MM.1S (cell line): ENCODE results near the gene WSB2.

Experiments used
- DNase-seq: peaks from one replicate; pipeline ENCODE4 v3.0.0-alpha.2; 2015
- H2AFZ ChIP-seq: fragments of 300-600 bp; sonication (generic); 2 replicates; pipeline ENCODE4 v1.6.0; 2016; ENCODE audit warnings: antibody characterized with exemption, low read length
- H3F3A ChIP-seq: fragments of 300-600 bp; sonication (generic); 2 replicates; pipeline ENCODE4 v1.6.1; 2016; ENCODE audit warnings: mild to moderate bottlenecking, antibody characterized with exemption, low read length, moderate library complexity, mixed read lengths; ENCODE audit not compliant: insufficient read depth
- H3K27ac ChIP-seq: fragments of 300-600 bp; sonication (generic); 2 replicates; pipeline ENCODE4 v1.5.1; 2016; ENCODE audit warnings: mild to moderate bottlenecking, low read length
- H3K27me3 ChIP-seq: fragments of 300-600 bp; sonication (generic); replicated peaks from 2 replicates; pipeline ENCODE4 v1.6.0; 2016; ENCODE audit warnings: low read length; ENCODE audit not compliant: insufficient read depth
- H3K36me3 ChIP-seq: fragments of 300-600 bp; sonication (generic); replicated peaks from 2 replicates; pipeline ENCODE4 v1.6.1; 2016; ENCODE audit warnings: mild to moderate bottlenecking, low read length, mixed read lengths; ENCODE audit not compliant: insufficient read depth
- H3K4me1 ChIP-seq: fragments of 300-600 bp; sonication (generic); 2 replicates; pipeline ENCODE4 v1.6.1; 2016; ENCODE audit warnings: low read length, mixed read lengths
- H3K4me2 ChIP-seq: fragments of 300-600 bp; sonication (generic); 2 replicates; pipeline ENCODE4 v1.6.0; 2016; ENCODE audit warnings: low read depth, low read length
- H3K4me3 ChIP-seq: fragments of 300-600 bp; sonication (generic); 2 replicates; pipeline ENCODE4 v1.5.1; 2016; ENCODE audit warnings: low read length, mixed read lengths
- H3K79me2 ChIP-seq: fragments of 300-600 bp; sonication (generic); 2 replicates; pipeline ENCODE4 v1.6.1; 2016; ENCODE audit warnings: mixed run types, low read length, mixed read lengths
- H3K9ac ChIP-seq: fragments of 300-600 bp; sonication (generic); 2 replicates; pipeline ENCODE4 v1.6.1; 2016; ENCODE audit warnings: low read length, mixed read lengths
- H3K9me2 ChIP-seq: fragments of 300-600 bp; sonication (generic); replicated peaks from 2 replicates; pipeline ENCODE4 v1.6.1; 2016; ENCODE audit warnings: mild to moderate bottlenecking, low read length, mixed read lengths; ENCODE audit not compliant: insufficient read depth
- H3K9me3 ChIP-seq: fragments of 300-600 bp; sonication (generic); replicated peaks from 2 replicates; pipeline ENCODE4 v1.6.1; 2016; ENCODE audit warnings: mild to moderate bottlenecking, low read length, mixed read lengths; ENCODE audit not compliant: insufficient read depth
- H4K20me1 ChIP-seq: fragments of 300-600 bp; sonication (generic); 2 replicates; pipeline ENCODE4 v1.6.1; 2016; ENCODE audit warnings: mild to moderate bottlenecking, low read length, moderate library complexity, mixed read lengths; ENCODE audit not compliant: insufficient read depth
- CTCF ChIP-seq: fragments of 300-600 bp; sonication (generic); IDR thresholded peaks from 2 replicates; pipeline ENCODE4 v1.5.1; 2016; ENCODE audit warnings: antibody characterized with exemption, low read length, mixed read lengths
- EZH2 ChIP-seq: fragments of 300-600 bp; sonication (generic); optimal IDR thresholded peaks from 2 replicates; pipeline ENCODE3; 2017; ENCODE audit warnings: low read depth, mild to moderate bottlenecking, antibody characterized with exemption, low read length, mixed read lengths
- EZH2phosphoT487 ChIP-seq: fragments of 300-600 bp; sonication (generic); IDR thresholded peaks from 2 replicates; pipeline ENCODE4 v1.6.1; 2018; ENCODE audit warnings: antibody characterized with exemption, low read length

Gene WSB2

GRCh38 chr12:118098911-118099671 is 38.1 kb upstream of the WSB2 start:
- no peaks in the 10 kb centered on the region for H3K79me2 ChIP-seq
- H3K4me3 ChIP-seq, result no peak overlapping the region
- H4K20me1 ChIP-seq, result no peaks in the 10 kb centered on the region
- H3K9me3 ChIP-seq, result no peaks in the 10 kb centered on the region
- DNase-seq, result no peak
- H2AFZ ChIP-seq, result no peak overlapping the region
- no peak for TF ChIP-seq EZH2phosphoT487
- TF ChIP-seq EZH2, result no peak
- no peak for TF ChIP-seq CTCF
- no peak overlapping the region for H3K4me2 ChIP-seq
- H3K9ac ChIP-seq, result no peak overlapping the region
- no peaks in the 10 kb centered on the region for H3K4me1 ChIP-seq
- no peaks in the 10 kb centered on the region for H3F3A ChIP-seq
- H3K27me3 ChIP-seq, result 0 out of 2 replicates have a peak, but pooled peaks cover 4% of the 10 kb centered on the region
- H3K36me3 ChIP-seq, result no peaks in the 10 kb centered on the region
- no peaks in the 10 kb centered on the region for H3K9me2 ChIP-seq
- no peak overlapping the region for H3K27ac ChIP-seq

GRCh38 chr12:118098401-118098800 is 37.4 kb upstream of the WSB2 start:
- DNase-seq, result no peak

GRCh38 chr12:118094039-118094438 is 33.1 kb upstream of the WSB2 start:
- Histone ChIP-seq H3K27me3 (no peaks in the 10 kb centered on the region), H3F3A (no peaks in the 10 kb centered on the region), H3K27ac (no peak overlapping the region), H3K4me1 (no peaks in the 10 kb centered on the region), H3K36me3 (no peaks in the 10 kb centered on the region), H3K79me2 (no peaks in the 10 kb centered on the region), H3K9ac (no peak overlapping the region), H3K4me3 (no peak overlapping the region), H4K20me1 (no peaks in the 10 kb centered on the region), H3K4me2 (no peak overlapping the region), H2AFZ (no peak overlapping the region), H3K9me2 (no peaks in the 10 kb centered on the region), H3K9me3 (no peaks in the 10 kb centered on the region)
- no peak for DNase-seq
- no peak for TF ChIP-seq EZH2phosphoT487
- no peak for TF ChIP-seq CTCF
- TF ChIP-seq EZH2, result no peak

More at GRCh38 chr12:118098401-118098800, 37.4 kb upstream of the WSB2 start:
- no peak overlapping the region for H3K9ac ChIP-seq
- no peak overlapping the region for H2AFZ ChIP-seq
- H3K9me2 ChIP-seq, result no peaks in the 10 kb centered on the region
- TF ChIP-seq EZH2phosphoT487 (no peak), CTCF (no peak), EZH2 (no peak)
- no peak overlapping the region for H3K4me2 ChIP-seq
- H3K9me3 ChIP-seq, result no peaks in the 10 kb centered on the region
- H3K4me1 ChIP-seq, result no peaks in the 10 kb centered on the region
- no peaks in the 10 kb centered on the region for H3K79me2 ChIP-seq
- H3K27me3 ChIP-seq, result 0 out of 2 replicates have a peak, but pooled peaks cover 4% of the 10 kb centered on the region
- H3K36me3 ChIP-seq, result no peaks in the 10 kb centered on the region
- no peak overlapping the region for H3K4me3 ChIP-seq
- no peaks in the 10 kb centered on the region for H4K20me1 ChIP-seq
- H3K27ac ChIP-seq, result no peak overlapping the region
- H3F3A ChIP-seq, result no peaks in the 10 kb centered on the region
